RPMI7951 (cell line): ENCODE measurements around the gene DAB2IP. TPM values are rescaled to one million over a fixed set of nuclear protein-coding genes. Genes with fewer than 3 reads are reported as not detected.

Experiments used
- DNase-seq: peaks from one replicate; pipeline ENCODE4 v3.0.0-alpha.2; 2012; ENCODE audit warnings: low read depth
- total RNA-seq: library from RNA; depleted of rRNA; stranded (reverse); fragments of >200 nt; shearing (Covaris generic); gene quantifications from 2 replicates; pipeline ENCODE4 v1.2.3, GENCODE V29; 2014

Gene DAB2IP
- total RNA-seq, 1 experiment from 2014 or later: 3.8 TPM

GRCh38 chr9:121816449-121816817 lies 165.0 kb downstream of the DAB2IP start:
- no peak for DNase-seq

DNA sequence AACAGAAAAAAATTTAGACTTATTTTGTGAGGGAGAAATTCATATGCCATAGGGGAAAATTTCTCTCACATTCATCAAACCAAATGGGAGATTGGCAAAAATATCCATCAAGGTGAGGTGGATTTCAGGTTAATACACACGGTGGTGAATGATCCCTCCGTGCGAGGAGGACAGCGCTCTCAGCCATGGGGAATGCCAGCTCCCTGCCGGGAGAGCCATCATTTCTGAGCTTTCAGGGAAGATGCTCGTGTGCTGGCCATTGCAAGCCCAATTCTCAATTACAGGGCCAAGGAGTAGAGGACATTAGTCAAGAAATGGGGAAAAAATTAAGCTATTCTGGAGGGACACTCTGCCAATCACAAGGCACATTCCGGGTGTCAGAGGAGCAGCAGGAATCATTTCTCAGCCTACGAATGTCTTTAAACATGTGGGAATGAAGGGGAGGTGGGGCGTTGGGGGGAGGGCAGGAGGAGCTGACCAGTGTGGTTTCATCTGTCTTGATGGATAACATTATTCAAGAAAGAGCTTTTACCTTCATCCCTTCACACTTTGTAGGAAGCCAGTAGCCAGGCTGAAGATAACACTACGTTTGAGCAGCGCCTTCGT lies 165.5 kb downstream of the DAB2IP start:
- no peak for DNase-seq

- no peak for DNase-seq
Observed at GRCh38 chr9:121817476-121817875, 166.0 kb downstream of the DAB2IP start.

GRCh38 chr9:121818016-121818661 lies 166.7 kb downstream of the DAB2IP start:
- DNase-seq: no peak

GRCh38 chr9:121818841-121819427 lies 167.5 kb downstream of the DAB2IP start:
- DNase-seq: no peak

GRCh38 chr9:121819428-121820231 lies 168.2 kb downstream of the DAB2IP start:
- peak; percentile 6 for DNase-seq

DNA sequence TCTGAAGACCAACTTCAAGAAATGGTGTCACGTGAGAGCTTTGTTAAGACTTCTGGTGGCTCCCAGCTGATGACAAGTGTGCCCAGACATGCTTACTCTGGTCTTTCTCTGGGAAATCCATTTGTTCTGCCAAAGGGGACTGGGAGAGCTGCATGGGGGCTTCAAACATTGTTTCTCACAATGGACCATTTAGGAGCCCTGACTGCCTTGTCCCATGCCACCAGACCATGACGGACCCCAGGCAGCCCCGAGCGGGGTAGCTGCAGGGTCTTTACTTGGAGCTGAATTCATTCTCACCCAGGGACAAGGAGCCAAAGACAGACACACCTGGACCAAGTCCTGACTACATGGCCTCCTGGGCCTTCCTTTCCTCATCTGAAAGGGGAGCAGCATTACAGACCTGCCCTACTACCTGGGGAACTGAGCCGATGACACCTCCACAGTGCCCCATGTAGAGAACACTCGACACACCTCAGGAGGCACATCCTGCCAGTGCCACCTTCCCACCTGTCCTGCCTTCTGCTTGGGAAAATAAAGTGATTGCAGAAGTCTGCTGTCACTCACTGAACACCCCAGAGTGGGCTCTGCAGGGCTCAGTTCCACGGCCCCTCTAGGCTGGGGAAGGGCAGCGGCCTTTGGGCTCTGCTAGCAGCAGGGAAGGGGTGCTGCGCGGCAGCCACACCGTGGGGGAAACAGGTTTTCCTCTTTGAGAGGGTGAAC lies 169.0 kb downstream of the DAB2IP start:
- no peak for DNase-seq

GRCh38 chr9:121821326-121821725 lies 169.9 kb downstream of the DAB2IP start:
- no peak for DNase-seq

- no peak for DNase-seq
Observed at GRCh38 chr9:121822093-121823085, 171.0 kb downstream of the DAB2IP start.

- no peak for DNase-seq
Observed at GRCh38 chr9:121823451-121824169, 172.2 kb downstream of the DAB2IP start.

DNA sequence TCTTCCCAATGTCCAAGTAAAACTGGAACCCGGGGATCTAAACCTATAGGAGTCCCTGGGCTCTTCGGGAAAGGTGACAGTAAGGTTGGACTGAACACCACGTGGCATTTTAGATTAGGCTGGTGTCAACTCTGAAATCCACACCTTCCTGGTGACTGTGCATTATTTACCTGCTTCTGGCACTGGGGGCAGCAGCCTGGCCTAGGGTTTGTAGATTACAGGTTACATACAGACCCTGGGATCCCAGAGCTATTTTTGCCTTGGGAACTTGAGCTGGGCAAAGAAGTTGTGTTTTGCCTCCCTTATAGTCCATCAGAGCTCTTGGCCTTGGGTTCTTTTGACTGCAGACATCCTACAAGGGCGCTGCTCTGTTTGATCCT lies 173.2 kb downstream of the DAB2IP start:
- no peak for DNase-seq

DNA sequence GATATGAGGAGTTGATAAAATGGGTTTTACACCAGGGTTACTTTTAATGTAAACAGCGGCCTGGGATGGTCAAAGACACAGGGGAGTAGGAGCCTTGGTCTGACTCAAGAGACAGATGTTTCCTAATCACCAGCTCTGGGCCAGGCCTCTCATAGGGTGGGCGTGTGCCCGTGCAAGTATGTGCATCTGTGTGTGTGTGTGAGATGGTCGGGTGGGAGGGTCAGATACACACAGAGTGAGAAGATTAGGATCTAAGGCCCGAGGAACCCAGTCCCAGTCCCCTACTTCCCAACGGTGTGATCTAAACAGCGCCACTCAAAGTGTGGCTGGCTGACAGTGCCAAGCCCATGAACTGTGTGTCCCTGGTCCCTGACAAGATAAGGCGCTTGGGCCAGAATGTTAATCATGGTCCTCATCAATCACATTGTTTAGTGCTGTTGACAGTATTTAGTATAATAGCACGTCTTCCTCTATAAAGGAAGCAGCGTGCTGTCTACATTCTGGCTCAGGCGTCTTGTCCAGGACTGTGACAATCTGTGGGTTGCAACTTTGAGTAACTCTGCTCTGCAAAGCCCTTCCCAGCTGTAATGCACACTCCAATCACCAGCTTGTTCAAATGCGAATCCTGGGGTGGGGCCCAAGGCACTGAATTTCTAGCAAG lies 173.7 kb downstream of the DAB2IP start:
- no peak for DNase-seq

- DNase-seq: no peak
Observed at GRCh38 chr9:121826711-121827110, 175.3 kb downstream of the DAB2IP start.

GRCh38 chr9:121827251-121827967 lies 176.0 kb downstream of the DAB2IP start:
- DNase-seq: no peak

- no peak for DNase-seq
Observed at GRCh38 chr9:121830441-121831140, 179.2 kb downstream of the DAB2IP start.

DNA sequence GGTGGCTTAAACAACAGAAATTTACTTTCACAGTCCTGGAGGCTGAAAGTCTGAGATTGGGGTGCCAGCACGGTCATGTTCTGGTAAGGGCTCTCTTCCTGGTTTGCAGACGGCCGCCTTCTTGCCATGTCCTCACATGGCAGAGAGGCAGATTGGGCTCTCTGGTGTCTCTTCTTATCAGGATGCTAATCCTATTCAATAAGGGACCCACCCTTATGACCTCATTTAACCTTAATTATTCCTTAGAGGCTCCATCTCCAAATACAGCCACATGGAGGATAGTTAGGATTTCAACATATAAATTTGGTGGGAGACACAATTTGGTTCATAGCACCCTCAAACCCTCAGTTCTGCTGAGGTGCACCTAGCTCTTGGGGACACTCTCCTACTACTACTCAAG lies 180.4 kb downstream of the DAB2IP start:
- DNase-seq: no peak

DNA sequence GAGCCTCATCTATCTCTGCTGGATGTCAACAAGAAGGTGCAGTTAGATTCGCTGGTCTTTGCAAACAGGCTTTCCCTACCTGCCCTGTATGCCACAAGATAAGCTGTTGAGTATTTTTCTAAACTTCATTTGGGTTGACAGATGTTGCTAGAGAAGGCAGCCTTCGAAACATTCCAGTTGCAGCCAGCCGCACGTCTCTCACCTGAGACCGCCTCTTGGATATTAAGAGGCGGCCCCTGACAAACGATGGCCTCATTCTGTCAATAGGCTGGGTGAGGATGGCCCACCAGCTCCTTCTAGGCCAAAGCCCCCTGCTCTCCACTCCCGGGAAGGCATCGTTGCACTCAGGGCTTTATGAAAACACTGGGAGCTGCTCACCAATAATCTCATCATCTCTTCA lies 181.6 kb downstream of the DAB2IP start:
- no peak for DNase-seq
